ENCODE results near the gene NADK.
A peak's percentile ranks its signal among the peaks of the same experiment; 100 is the strongest.

NADK gene

DNA sequence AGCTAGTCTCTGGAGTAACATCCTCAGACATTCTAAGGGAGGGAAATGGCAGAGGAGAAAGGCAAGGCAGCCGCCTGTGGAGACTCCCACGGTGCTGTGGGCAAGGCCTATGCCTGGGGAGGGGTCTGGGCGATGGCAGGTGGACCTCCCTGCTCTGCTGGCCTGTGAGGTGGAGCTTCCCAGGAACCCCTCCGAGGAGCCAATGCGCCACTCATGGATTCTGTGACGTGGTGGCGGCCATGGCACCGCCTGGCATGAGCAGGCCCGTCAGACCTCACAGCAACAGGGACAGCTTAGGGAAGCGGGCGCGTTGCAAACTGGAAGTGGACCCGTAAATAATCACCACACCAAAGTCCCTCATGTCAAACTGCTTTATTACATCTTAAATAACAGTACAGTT is 6.7 kb upstream of the NADK start:
- H3K4me3 ChIP-seq (ENCODE audit: low read length): no peak overlapping the region
- peaks cover 48% of the 10 kb centered on the region for H3F3A ChIP-seq (ENCODE audit: control insufficient read depth, insufficient read depth)
- H3K9me3 ChIP-seq (ENCODE audit: control insufficient read depth, insufficient read depth, low read length): no peaks in the 10 kb centered on the region
- no peak overlapping the region for H3K4me2 ChIP-seq (ENCODE audit: low read length)
- peaks cover 50% of the 10 kb centered on the region for H3K4me1 ChIP-seq (ENCODE audit: control insufficient read depth, low read length)
- no peaks in the 10 kb centered on the region for H3K27me3 ChIP-seq (ENCODE audit: control insufficient read depth, low read length)
- H3K36me3 ChIP-seq (ENCODE audit: control insufficient read depth, low read length): peaks cover 53% of the 10 kb centered on the region
- H3K27ac ChIP-seq (ENCODE audit: low read depth, low read length): no peak overlapping the region
- no peaks in the 10 kb centered on the region for H3K9me2 ChIP-seq (replicated peaks; ENCODE audit: control insufficient read depth, low read length)
- H4K20me1 ChIP-seq (ENCODE audit: control insufficient read depth, insufficient read depth, low read depth, low read length): no peaks in the 10 kb centered on the region
- H3K79me2 ChIP-seq (ENCODE audit: control insufficient read depth, low read length): peaks cover 3% of the 10 kb centered on the region; the same call in 1 of the 2 replicates
- no peak for TF ChIP-seq EZH2phosphoT487 (IDR thresholded peaks at IDR 0.05; ENCODE audit: borderline replicate concordance, low read length)
- TF ChIP-seq, protein P1, sequence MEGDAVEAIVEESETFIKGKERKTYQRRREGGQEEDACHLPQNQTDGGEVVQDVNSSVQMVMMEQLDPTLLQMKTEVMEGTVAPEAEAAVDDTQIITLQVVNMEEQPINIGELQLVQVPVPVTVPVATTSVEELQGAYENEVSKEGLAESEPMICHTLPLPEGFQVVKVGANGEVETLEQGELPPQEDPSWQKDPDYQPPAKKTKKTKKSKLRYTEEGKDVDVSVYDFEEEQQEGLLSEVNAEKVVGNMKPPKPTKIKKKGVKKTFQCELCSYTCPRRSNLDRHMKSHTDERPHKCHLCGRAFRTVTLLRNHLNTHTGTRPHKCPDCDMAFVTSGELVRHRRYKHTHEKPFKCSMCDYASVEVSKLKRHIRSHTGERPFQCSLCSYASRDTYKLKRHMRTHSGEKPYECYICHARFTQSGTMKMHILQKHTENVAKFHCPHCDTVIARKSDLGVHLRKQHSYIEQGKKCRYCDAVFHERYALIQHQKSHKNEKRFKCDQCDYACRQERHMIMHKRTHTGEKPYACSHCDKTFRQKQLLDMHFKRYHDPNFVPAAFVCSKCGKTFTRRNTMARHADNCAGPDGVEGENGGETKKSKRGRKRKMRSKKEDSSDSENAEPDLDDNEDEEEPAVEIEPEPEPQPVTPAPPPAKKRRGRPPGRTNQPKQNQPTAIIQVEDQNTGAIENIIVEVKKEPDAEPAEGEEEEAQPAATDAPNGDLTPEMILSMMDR (IDR thresholded peaks at IDR 0.05; ENCODE audit: low read depth, low read length, poor library complexity, severe bottlenecking): no peak

- Histone ChIP-seq H3K36me3 (ENCODE audit: control insufficient read depth, low read length) (peaks cover 47% of the 10 kb centered on the region), H3K27ac (ENCODE audit: low read depth, low read length) (peak overlapping the region; percentile 100), H3K4me2 (ENCODE audit: low read length) (peak overlapping the region; percentile 100), H3K9me2 (replicated peaks; ENCODE audit: control insufficient read depth, low read length) (no peaks in the 10 kb centered on the region), H3F3A (ENCODE audit: control insufficient read depth, insufficient read depth) (peaks cover 58% of the 10 kb centered on the region), H3K4me1 (ENCODE audit: control insufficient read depth, low read length) (peaks cover 60% of the 10 kb centered on the region), H3K27me3 (ENCODE audit: control insufficient read depth, low read length) (no peaks in the 10 kb centered on the region), H3K79me2 (ENCODE audit: control insufficient read depth, low read length) (peaks cover 3% of the 10 kb centered on the region; the same call in 1 of the 2 replicates), H4K20me1 (ENCODE audit: control insufficient read depth, insufficient read depth, low read depth, low read length) (no peaks in the 10 kb centered on the region), H3K4me3 (ENCODE audit: low read length) (peak overlapping the region; percentile 56), H3K9me3 (ENCODE audit: control insufficient read depth, insufficient read depth, low read length) (no peaks in the 10 kb centered on the region)
- TF ChIP-seq EZH2phosphoT487 (IDR thresholded peaks at IDR 0.05; ENCODE audit: borderline replicate concordance, low read length): no peak
- TF ChIP-seq, protein P1 (IDR thresholded peaks at IDR 0.05; ENCODE audit: low read depth, low read length, poor library complexity, severe bottlenecking): no peak
These were observed 5.0 kb upstream of the NADK start for GRCh38 chr1:1783320-1783719.

DNA sequence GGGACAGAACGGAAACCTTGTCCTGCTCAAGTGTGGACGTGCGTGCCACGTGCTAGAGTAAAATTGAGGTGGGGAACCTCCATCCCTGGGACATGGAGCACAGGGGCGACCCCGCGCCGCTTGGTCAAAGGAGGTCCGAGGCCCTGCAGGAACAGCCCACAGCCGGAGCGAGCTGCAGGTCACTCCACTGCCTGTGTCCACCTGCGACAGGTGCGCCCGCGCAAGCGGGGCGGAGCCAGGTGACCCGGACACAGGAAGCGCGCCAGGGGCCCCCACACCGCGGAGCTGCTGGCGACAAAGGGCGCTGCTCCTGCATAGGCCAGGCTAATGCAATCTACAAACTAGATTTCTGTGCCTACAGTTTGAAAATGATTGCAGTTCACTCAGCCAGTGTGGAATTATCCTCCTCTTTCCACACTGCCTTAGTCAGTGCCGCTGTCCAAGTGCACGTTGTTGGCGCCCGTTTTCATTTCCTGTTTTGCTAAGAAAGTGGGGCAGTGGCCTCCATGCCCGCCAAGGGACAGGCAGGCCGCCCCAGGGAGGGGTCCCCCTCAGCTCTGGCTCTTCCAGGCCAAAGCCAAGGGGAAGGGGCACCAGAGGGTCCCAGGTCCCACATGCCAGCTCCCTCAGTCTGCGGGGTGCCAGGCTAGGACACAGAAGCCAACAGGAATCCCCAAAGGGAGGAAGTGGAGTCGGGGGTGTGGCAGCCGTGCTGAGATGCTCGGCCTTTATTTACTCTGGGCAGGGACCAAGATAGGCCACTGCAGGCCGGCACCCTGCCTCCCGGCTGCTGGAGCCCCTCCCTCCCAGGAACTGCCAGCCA is 4.3 kb upstream of the NADK start:
- Histone ChIP-seq H3K9me2 (replicated peaks; ENCODE audit: control insufficient read depth, low read length) (no peaks in the 10 kb centered on the region), H3F3A (ENCODE audit: control insufficient read depth, insufficient read depth) (peaks cover 58% of the 10 kb centered on the region), H3K4me3 (ENCODE audit: low read length) (peak overlapping the region; percentile 56), H3K27me3 (ENCODE audit: control insufficient read depth, low read length) (no peaks in the 10 kb centered on the region), H3K4me1 (ENCODE audit: control insufficient read depth, low read length) (peaks cover 60% of the 10 kb centered on the region), H3K36me3 (ENCODE audit: control insufficient read depth, low read length) (peaks cover 45% of the 10 kb centered on the region), H4K20me1 (ENCODE audit: control insufficient read depth, insufficient read depth, low read depth, low read length) (no peaks in the 10 kb centered on the region), H3K9me3 (ENCODE audit: control insufficient read depth, insufficient read depth, low read length) (no peaks in the 10 kb centered on the region), H3K27ac (ENCODE audit: low read depth, low read length) (peak overlapping the region; percentile 100), H3K79me2 (ENCODE audit: control insufficient read depth, low read length) (peaks cover 9% of the 10 kb centered on the region), H3K4me2 (ENCODE audit: low read length) (peak overlapping the region; percentile 100)
- no peak for TF ChIP-seq EZH2phosphoT487 (IDR thresholded peaks at IDR 0.05; ENCODE audit: borderline replicate concordance, low read length)
- TF ChIP-seq, protein P1 (IDR thresholded peaks at IDR 0.05; ENCODE audit: low read depth, low read length, poor library complexity, severe bottlenecking): no peak
